A549 (cell line): ENCODE measurements around the gene HRH2. TPM values are rescaled to one million over a fixed set of nuclear protein-coding genes. Genes with fewer than 3 reads are reported as not detected.
A peak's percentile ranks its signal among the peaks of the same experiment; 100 is the strongest.

Source experiments
- ATAC-seq, 2 experiments: fragments of 200-7000 bp in 1 of 2; fragments of >200 bp in 1 of 2; cut with Nextera tagmentation in 1 of 2; cut with Tn5 transposase in 1 of 2; 3 replicates each; pipeline versions ENCODE4 v1.8.0 to v1.9.1; 2018 to 2020; ENCODE audit warnings: mild to moderate bottlenecking in 1 of 2, moderate library complexity in 1 of 2
- CTCF ChIA-PET: fragments of 300-600 bp; sonication (Branson Sonifier 250); formaldehyde crosslinking; extraction: SDS; loops from one replicate; lab custom pipeline; 2021; ENCODE audit warnings: antibody characterized with exemption, inconsistent platforms; lab: Yijun Ruan, JAX
- POLR2A ChIA-PET: fragments of 350-600 bp; formaldehyde crosslinking; extraction: SDS; loops from one replicate; lab custom pipeline; 2021; ENCODE audit warnings: antibody characterized with exemption, inconsistent platforms; lab: Yijun Ruan, JAX
- DNase-seq, 2 experiments: peaks; one replicate each; pipeline versions ENCODE4 v3.0.0 to v3.0.0-alpha.2; 2011 to 2016; ENCODE audit warnings: low read depth in 1 of 2, low spot score in 1 of 2
- FAIRE-seq: peaks from 2 replicates; lab custom pipeline; 2011; peaks lifted over from hg19 to GRCh38; lab: Jason Lieb, UNC
- H3K27ac ChIP-seq, 2 experiments: fragments of >200 bp; sonication (Bioruptor Twin); formaldehyde crosslinking; 3 replicates each; pipeline ENCODE4 v1.5.1; 2016 to 2017
- H3K4me1 ChIP-seq: fragments of >200 bp; sonication (Bioruptor Twin); formaldehyde crosslinking; 3 replicates; pipeline ENCODE4 v1.6.1; 2016
- H3K4me2 ChIP-seq: fragments of >200 bp; sonication (Bioruptor Twin); formaldehyde crosslinking; 3 replicates; pipeline ENCODE4 v1.6.1; 2016
- H3K4me3 ChIP-seq: fragments of >200 bp; sonication (Bioruptor Twin); formaldehyde crosslinking; 3 replicates; pipeline ENCODE4 v1.5.1; 2016
- H3K9me3 ChIP-seq: fragments of >200 bp; sonication (Bioruptor Twin); formaldehyde crosslinking; 3 replicates; pipeline ENCODE4 v1.6.1; 2016
- CBX2 ChIP-seq: fragments of 200-600 bp; sonication (generic); IDR thresholded peaks from 2 replicates; pipeline ENCODE4 v1.6.1; 2016; ENCODE audit warnings: low read depth, mild to moderate bottlenecking, borderline replicate concordance
- EP300 ChIP-seq, 2 experiments: fragments of >200 bp; sonication (Bioruptor Twin); formaldehyde crosslinking; IDR thresholded peaks; 2 replicates in 1 of 2; 3 replicates in 1 of 2; pipeline ENCODE4 v1.6.1; 2016 to 2017
- FOSL2 ChIP-seq, 2 experiments: fragments of 450-650 bp in 1 of 2; fragments of >200 bp in 1 of 2; sonication (Bioruptor Twin) in 1 of 2; formaldehyde crosslinking; IDR thresholded peaks; 2 replicates each; pipeline versions ENCODE4 v1.5.0 to v1.6.1; 2016 to 2020; ENCODE audit warnings: mild to moderate bottlenecking in 1 of 2, moderate library complexity in 1 of 2
- HEYL ChIP-seq: fragments of 250-450 bp; sonication (Bioruptor Pico); IDR thresholded peaks from 2 replicates; pipeline ENCODE4 v1.8.0; 2021; ENCODE audit warnings: mild to moderate bottlenecking, moderate library complexity
- HOXB5 ChIP-seq: fragments of 250-450 bp; sonication (Bioruptor Pico); IDR thresholded peaks from 2 replicates; pipeline ENCODE4 v1.5.0; 2020; ENCODE audit warnings: mild to moderate bottlenecking, moderate library complexity
- JUN ChIP-seq, 2 experiments: fragments of >200 bp; sonication (Bioruptor Twin); formaldehyde crosslinking; IDR thresholded peaks; 2 replicates in 1 of 2; 3 replicates in 1 of 2; pipeline ENCODE4 v1.6.1; 2016 to 2017
- MAFK ChIP-seq: fragments of 450-650 bp; IDR thresholded peaks from 2 replicates; pipeline ENCODE4 v1.6.1; 2014; ENCODE audit not compliant: partially characterized antibody
- PHF8 ChIP-seq: fragments of 200-600 bp; sonication (generic); IDR thresholded peaks from 2 replicates; pipeline ENCODE4 v1.6.1; 2016; ENCODE audit warnings: low read depth, mild to moderate bottlenecking, antibody characterized with exemption, moderate library complexity, borderline replicate concordance
- POLR2AphosphoS2 ChIP-seq: conservative IDR thresholded peaks from 2 replicates; pipeline ENCODE4 v1.6.1; 2012; ENCODE audit warnings: low read length, improper control_type of control experiment, inconsistent platforms
- RAD21 ChIP-seq, 2 experiments: fragments of >200 bp in 1 of 2; sonication (Bioruptor Twin) in 1 of 2; formaldehyde crosslinking in 1 of 2; IDR thresholded peaks in 1 of 2; conservative IDR thresholded peaks in 1 of 2; 2 replicates in 1 of 2; 3 replicates in 1 of 2; pipeline ENCODE4 v1.6.1; 2012 to 2018; ENCODE audit warnings: inconsistent platforms in 1 of 2
- RARB ChIP-seq: fragments of 250-450 bp; sonication (Bioruptor Pico); IDR thresholded peaks from 2 replicates; pipeline ENCODE4 v1.8.0; 2021; ENCODE audit warnings: mild to moderate bottlenecking, moderate library complexity
- RFX5 ChIP-seq: fragments of 450-650 bp; IDR thresholded peaks from 2 replicates; pipeline ENCODE4 v1.7.1; 2014; ENCODE audit warnings: antibody characterized with exemption, mild to moderate bottlenecking, moderate library complexity
- RNF2 ChIP-seq: fragments of 200-600 bp; sonication (generic); IDR thresholded peaks from 2 replicates; pipeline ENCODE4 v1.6.1; 2016; ENCODE audit warnings: low read depth, mild to moderate bottlenecking, antibody characterized with exemption, moderate library complexity, borderline replicate concordance
- SMC3 ChIP-seq: fragments of >200 bp; sonication (Bioruptor Twin); formaldehyde crosslinking; IDR thresholded peaks from 3 replicates; pipeline ENCODE4 v1.6.1; 2018; ENCODE audit warnings: inconsistent platforms
- SREBF2 ChIP-seq: fragments of 450-650 bp; IDR thresholded peaks from 2 replicates; pipeline ENCODE4 v1.6.1; 2014; ENCODE audit warnings: mild to moderate bottlenecking, moderate library complexity
- TFCP2L1 ChIP-seq: fragments of 250-450 bp; sonication (Bioruptor Pico); IDR thresholded peaks from 2 replicates; pipeline ENCODE4 v1.5.0; 2021; ENCODE audit warnings: mild to moderate bottlenecking
- TP53 ChIP-seq: fragments of 250-450 bp; sonication (Bioruptor Pico); IDR thresholded peaks from 2 replicates; pipeline ENCODE4 v1.5.0; 2021; ENCODE audit warnings: mild to moderate bottlenecking, moderate library complexity
- ZC3H11A ChIP-seq: fragments of 450-650 bp; IDR thresholded peaks from 2 replicates; pipeline ENCODE4 v1.6.1; 2014; ENCODE audit warnings: antibody characterized with exemption, mild to moderate bottlenecking
- ZFP36 ChIP-seq: fragments of 450-650 bp; IDR thresholded peaks from 2 replicates; pipeline ENCODE4 v1.6.1; 2014; ENCODE audit warnings: borderline replicate concordance; ENCODE audit not compliant: partially characterized antibody
- ZNF302 ChIP-seq: fragments of 250-450 bp; sonication (Bioruptor Pico); IDR thresholded peaks from 2 replicates; pipeline ENCODE4 v1.9.0; 2021; ENCODE audit warnings: inconsistent platforms, mild to moderate bottlenecking, moderate library complexity
- ZSCAN20 ChIP-seq: fragments of 250-450 bp; sonication (Bioruptor Pico); IDR thresholded peaks from 2 replicates; pipeline ENCODE4 v1.8.0; 2022; ENCODE audit warnings: mild to moderate bottlenecking, moderate library complexity
- WGBS: methylation state at CpG from one replicate; pipeline ENCODE4 v1.1.6; 2017; ENCODE audit errors: missing lambda C conversion rate; 5-methylcytosine and 5-hydroxymethylcytosine counted together
- polyA plus RNA-seq, 4 experiments: library from polyadenylated mRNA; depleted of rRNA in 3 of 4; stranded (reverse); fragments of >200 nt; fragmentation: RNase III in 1 of 4; extraction: RNeasy Plus Mini Kit Qiagen cat#74134 plus additional on column Dnase treatment in 1 of 4; gene quantifications; 2 replicates in 3 of 4; 3 replicates in 1 of 4; pipeline ENCODE4 v1.2.3, GENCODE V29; 2011 to 2017
- TF ChIP-seq, protein P1 (sequence below): fragments of 150-350 bp; IDR thresholded peaks from 2 replicates; pipeline ENCODE4 v1.6.1; 2014; ENCODE audit warnings: low read depth, mild to moderate bottlenecking, low read length
- TF ChIP-seq, protein P2 (sequence below): fragments of >200 bp; sonication (Bioruptor Twin); formaldehyde crosslinking; IDR thresholded peaks from 3 replicates; pipeline ENCODE4 v1.5.1; 2016
- TF ChIP-seq, protein P3 (sequence below): fragments of 450-650 bp; IDR thresholded peaks from 2 replicates; pipeline ENCODE4 v1.6.1; 2014; ENCODE audit warnings: antibody characterized with exemption
- TF ChIP-seq, protein P4 (sequence below): IDR thresholded peaks from 2 replicates; pipeline ENCODE4 v1.6.1; 2012

Gene HRH2
- polyA plus RNA-seq, 2 of the 4 experiments (the other 2 are of a cell fraction) = 0.58 to 0.62 TPM

DNA sequence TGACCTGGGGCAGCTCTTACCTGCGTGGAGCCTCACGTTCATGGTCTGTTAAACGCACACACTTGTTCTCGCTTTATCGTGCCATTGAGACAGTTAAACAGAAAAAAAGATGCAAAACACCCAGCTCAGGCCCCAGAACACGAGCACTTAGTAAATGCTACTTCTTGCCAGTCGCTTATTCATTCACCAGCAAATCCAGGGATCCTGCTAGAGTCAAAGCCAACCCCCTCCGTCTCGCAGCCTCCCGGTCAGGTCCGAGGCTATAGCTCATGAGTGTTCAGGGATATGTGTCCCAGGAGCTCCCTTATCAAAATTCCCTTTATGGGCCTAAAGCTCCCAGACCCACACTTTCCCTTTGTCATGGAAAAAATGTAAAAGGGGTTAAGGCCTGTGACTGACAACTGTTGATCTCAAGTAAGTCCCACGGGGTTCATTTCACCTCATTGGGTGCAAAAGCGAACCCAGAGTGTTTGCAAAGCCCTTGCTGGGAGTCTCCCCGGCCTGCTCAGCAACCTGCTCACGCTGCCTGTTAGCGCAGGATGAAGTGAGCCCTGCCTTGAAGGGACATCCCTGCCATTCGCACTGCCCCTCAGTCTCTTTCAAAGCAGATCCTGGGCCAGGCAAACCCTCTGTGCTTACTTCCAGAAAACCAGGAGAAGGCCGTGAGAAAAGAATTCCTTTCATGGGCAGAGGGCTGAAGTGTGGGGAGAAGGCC, 40.7 kb downstream of the HRH2 start:
- 69% methylated on average over 18 of the region's 18 CpGs for WGBS
- ATAC-seq (no peak), FAIRE-seq (no peak), DNase-seq (no peak)
- Histone ChIP-seq H3K4me3 (no peak overlapping the region), H3K4me1 (no peaks in the 10 kb centered on the region), H3K9me3 (peaks cover 4% of the 10 kb centered on the region; the same call in 1 of the 3 replicates), H3K27ac (no peak overlapping the region), H3K4me2 (no peak overlapping the region)
- TF ChIP-seq TFCP2L1 (no peak), MAFK (no peak), SREBF2 (no peak), EP300 (IDR thresholded peaks at IDR 0.05) (no peak), SMC3 (no peak), RFX5 (no peak), ZFP36 (no peak), PHF8 (no peak), CBX2 (no peak), HOXB5 (CRISPR knock-in tag) (no peak), ZC3H11A (no peak), ZNF302 (no peak), POLR2AphosphoS2 (no peak), RARB (CRISPR knock-in tag) (no peak), ZSCAN20 (CRISPR knock-in tag) (no peak), FOSL2 (IDR thresholded peaks at IDR 0.05) (no peak), FOSL2 (CRISPR knock-in tag; IDR thresholded peaks at IDR 0.05) (no peak), RNF2 (no peak)
- TF ChIP-seq, protein P1, sequence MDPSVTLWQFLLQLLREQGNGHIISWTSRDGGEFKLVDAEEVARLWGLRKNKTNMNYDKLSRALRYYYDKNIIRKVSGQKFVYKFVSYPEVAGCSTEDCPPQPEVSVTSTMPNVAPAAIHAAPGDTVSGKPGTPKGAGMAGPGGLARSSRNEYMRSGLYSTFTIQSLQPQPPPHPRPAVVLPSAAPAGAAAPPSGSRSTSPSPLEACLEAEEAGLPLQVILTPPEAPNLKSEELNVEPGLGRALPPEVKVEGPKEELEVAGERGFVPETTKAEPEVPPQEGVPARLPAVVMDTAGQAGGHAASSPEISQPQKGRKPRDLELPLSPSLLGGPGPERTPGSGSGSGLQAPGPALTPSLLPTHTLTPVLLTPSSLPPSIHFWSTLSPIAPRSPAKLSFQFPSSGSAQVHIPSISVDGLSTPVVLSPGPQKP = no peak
- TF ChIP-seq, protein P2, sequence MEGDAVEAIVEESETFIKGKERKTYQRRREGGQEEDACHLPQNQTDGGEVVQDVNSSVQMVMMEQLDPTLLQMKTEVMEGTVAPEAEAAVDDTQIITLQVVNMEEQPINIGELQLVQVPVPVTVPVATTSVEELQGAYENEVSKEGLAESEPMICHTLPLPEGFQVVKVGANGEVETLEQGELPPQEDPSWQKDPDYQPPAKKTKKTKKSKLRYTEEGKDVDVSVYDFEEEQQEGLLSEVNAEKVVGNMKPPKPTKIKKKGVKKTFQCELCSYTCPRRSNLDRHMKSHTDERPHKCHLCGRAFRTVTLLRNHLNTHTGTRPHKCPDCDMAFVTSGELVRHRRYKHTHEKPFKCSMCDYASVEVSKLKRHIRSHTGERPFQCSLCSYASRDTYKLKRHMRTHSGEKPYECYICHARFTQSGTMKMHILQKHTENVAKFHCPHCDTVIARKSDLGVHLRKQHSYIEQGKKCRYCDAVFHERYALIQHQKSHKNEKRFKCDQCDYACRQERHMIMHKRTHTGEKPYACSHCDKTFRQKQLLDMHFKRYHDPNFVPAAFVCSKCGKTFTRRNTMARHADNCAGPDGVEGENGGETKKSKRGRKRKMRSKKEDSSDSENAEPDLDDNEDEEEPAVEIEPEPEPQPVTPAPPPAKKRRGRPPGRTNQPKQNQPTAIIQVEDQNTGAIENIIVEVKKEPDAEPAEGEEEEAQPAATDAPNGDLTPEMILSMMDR = no peak
- TF ChIP-seq, protein P3, sequence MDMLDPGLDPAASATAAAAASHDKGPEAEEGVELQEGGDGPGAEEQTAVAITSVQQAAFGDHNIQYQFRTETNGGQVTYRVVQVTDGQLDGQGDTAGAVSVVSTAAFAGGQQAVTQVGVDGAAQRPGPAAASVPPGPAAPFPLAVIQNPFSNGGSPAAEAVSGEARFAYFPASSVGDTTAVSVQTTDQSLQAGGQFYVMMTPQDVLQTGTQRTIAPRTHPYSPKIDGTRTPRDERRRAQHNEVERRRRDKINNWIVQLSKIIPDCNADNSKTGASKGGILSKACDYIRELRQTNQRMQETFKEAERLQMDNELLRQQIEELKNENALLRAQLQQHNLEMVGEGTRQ = no peak
- ChIA-PET POLR2A (no interaction called here), CTCF (interaction anchor here (0.7 to 1.1 kb wide), 4 partner anchors 13 to 165 kb away, joined by 3 to 6 read pairs (median 4); no protein-coding TSS in a partner anchor)

DNA sequence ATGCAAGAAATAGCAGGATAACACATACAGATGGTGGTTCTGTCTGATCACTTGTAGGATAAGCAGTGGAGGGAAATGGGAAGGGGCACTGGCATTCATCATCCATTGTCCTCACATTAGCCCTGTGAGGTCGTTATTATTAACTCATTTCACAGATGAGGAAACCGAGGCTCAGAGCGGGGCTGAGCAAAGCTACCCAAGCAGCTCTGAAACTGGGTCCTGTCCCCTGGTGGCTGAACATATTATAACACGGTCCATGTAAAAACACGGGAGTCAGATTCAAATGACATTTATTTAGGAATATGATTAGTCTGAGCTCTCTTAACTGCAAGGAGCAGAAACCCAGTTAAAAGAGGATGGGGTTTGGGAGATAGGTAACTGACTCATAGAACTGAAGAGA, 43.1 kb downstream of the HRH2 start:
- Histone ChIP-seq H3K4me1 (no peaks in the 10 kb centered on the region), H3K9me3 (peaks cover 8% of the 10 kb centered on the region; the same call in 2 of the 3 replicates), H3K4me3 (no peak overlapping the region), H3K4me2 (no peak overlapping the region), H3K27ac (no peak overlapping the region)
- WGBS = 39% methylated on average over 5 of the region's 5 CpGs
- peak; percentile 25 to 40 for DNase-seq
- peak in 1 of 2 experiments; percentile 60; a peak in 2 of 6 replicates for ATAC-seq
- TF ChIP-seq, protein P4, sequence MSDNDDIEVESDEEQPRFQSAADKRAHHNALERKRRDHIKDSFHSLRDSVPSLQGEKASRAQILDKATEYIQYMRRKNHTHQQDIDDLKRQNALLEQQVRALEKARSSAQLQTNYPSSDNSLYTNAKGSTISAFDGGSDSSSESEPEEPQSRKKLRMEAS = no peak
- peak; percentile 29 to 41; a peak in 3 of 5 replicates for TF ChIP-seq RAD21 (conservative IDR thresholded peaks at IDR 0.05 in 1 of 2, IDR thresholded peaks at IDR 0.05 in 1 of 2)
- TF ChIP-seq, protein P2 = peak; percentile 37
- TF ChIP-seq SMC3 = peak; percentile 53
- no peak for TF ChIP-seq TP53
- no peak for TF ChIP-seq HEYL (CRISPR knock-in tag)
- no peak for TF ChIP-seq FOSL2 (IDR thresholded peaks at IDR 0.05)
- TF ChIP-seq FOSL2 (CRISPR knock-in tag; IDR thresholded peaks at IDR 0.05) = no peak
- TF ChIP-seq JUN (IDR thresholded peaks at IDR 0.05) = no peak
- FAIRE-seq = no peak
- POLR2A ChIA-PET = no interaction called here
- CTCF ChIA-PET = interaction anchor here (0.5 to 2.7 kb wide), 8 partner anchors 10 to 791 kb away, joined by 3 to 16 read pairs (median 4); no protein-coding TSS in a partner anchor
